Colonic mucosa (tissue), 4 donors: ENCODE measurements around the gene OR52H1. TPM values are rescaled to one million over a fixed set of nuclear protein-coding genes. Genes with fewer than 3 reads are reported as not detected.

ENCODE experiments used
- DNase-seq: peaks from one replicate; pipeline ENCODE4 v3.0.0-alpha.2; 2020
- H3K27ac ChIP-seq: fragments of 200-600 bp; one replicate; pipeline ENCODE4 v1.8.0; 2021
- H3K27me3 ChIP-seq: fragments of 200-600 bp; one replicate; pipeline ENCODE4 v1.8.0; 2021
- H3K36me3 ChIP-seq: fragments of 200-600 bp; one replicate; pipeline ENCODE4 v1.8.0; 2021
- H3K4me1 ChIP-seq: fragments of 200-600 bp; one replicate; pipeline ENCODE4 v1.8.0; 2021; ENCODE audit warnings: mild to moderate bottlenecking
- H3K4me3 ChIP-seq: fragments of 200-600 bp; one replicate; pipeline ENCODE4 v1.8.0; 2021
- H3K9ac ChIP-seq, 2 donors: one replicate each; pipeline ENCODE4 v1.7.0; 2013; ENCODE audit warnings: control low read depth in 2 of 2, low read depth in 2 of 2, low read length in 2 of 2
- H3K9me3 ChIP-seq: fragments of 200-600 bp; one replicate; pipeline ENCODE4 v1.8.0; 2021
- intact Hi-C: fragments of 100-400 bp; cut with DNase I; formaldehyde crosslinking; loops from one replicate; pipeline ENCODE4 v1.14.1; 2022
- total RNA-seq, 2 donors: library from RNA; stranded (reverse); fragmentation: NEBNext Ultra II Directional in 1 of 2; extraction: Animal tissue kit (Norgen Biotek cat#: 25700) in 1 of 2; gene quantifications; one replicate each; pipeline ENCODE4 v1.2.1, GENCODE V29; 2021
- TF ChIP-seq, protein P1 (sequence below): fragments of 200-600 bp; IDR thresholded peaks from one replicate; pipeline ENCODE4 v1.8.0; 2022; ENCODE audit warnings: antibody characterized with exemption, mild to moderate bottlenecking
- donor health status: healthy.
- donor health status: DM: no; HTN: no; CAD: no.
- donor health status: DM: no; HTN: no; CAD: no.

The OR52H1 gene
- total RNA-seq, 2 donors from 2014 or later = not detected

DNA sequence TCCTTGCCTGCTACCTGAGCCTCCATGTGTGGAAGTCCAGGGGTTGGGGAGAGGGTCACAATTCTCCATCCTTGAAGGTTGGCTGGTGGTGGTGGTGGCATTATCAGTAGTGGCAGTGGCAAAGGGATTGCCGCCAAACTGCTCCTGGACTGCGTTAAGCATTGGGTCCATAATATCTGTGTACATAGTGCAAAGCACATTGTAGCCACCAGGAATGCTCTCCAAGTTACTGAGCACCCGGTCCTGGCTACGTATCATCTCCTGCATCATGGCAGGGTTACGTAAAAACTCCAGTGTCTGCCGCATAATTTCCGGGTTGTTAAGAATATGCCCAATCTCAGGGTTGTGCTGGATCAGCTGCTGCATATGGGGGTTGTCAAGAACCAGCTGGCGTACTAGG is 39.7 kb downstream of the OR52H1 start:
- Histone ChIP-seq H3K27ac (no peak overlapping the region), H3K27me3 (no peaks in the 10 kb centered on the region), H3K4me1 (no peaks in the 10 kb centered on the region), H3K9ac (no peak overlapping the region), H3K4me3 (no peak overlapping the region), H3K9me3 (no peaks in the 10 kb centered on the region), H3K36me3 (no peaks in the 10 kb centered on the region)
- TF ChIP-seq, protein P1, sequence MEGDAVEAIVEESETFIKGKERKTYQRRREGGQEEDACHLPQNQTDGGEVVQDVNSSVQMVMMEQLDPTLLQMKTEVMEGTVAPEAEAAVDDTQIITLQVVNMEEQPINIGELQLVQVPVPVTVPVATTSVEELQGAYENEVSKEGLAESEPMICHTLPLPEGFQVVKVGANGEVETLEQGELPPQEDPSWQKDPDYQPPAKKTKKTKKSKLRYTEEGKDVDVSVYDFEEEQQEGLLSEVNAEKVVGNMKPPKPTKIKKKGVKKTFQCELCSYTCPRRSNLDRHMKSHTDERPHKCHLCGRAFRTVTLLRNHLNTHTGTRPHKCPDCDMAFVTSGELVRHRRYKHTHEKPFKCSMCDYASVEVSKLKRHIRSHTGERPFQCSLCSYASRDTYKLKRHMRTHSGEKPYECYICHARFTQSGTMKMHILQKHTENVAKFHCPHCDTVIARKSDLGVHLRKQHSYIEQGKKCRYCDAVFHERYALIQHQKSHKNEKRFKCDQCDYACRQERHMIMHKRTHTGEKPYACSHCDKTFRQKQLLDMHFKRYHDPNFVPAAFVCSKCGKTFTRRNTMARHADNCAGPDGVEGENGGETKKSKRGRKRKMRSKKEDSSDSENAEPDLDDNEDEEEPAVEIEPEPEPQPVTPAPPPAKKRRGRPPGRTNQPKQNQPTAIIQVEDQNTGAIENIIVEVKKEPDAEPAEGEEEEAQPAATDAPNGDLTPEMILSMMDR = no peak
- intact Hi-C loops = no loop called here
- no peak for DNase-seq

DNA sequence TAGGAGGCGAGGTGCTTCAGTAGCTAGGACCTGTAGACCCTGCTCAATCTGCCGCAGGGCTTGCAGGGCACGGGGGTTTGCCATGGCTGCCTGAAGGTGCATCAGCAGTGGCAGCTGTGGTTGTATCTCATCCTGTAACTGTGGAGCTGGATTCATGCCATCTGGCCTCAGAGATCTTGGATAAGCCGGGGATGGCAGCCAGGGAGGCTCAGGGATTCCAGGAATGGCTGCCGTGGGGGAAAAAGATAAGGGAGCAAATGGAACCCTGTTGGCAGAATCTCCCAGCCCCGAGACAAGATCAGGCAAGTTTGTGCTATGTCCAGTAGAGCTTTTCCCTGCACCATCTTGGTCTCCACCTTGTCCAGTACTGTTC is 40.4 kb downstream of the OR52H1 start:
- no peak overlapping the region for H3K9ac ChIP-seq
- no peaks in the 10 kb centered on the region for H3K4me1 ChIP-seq
- H3K27me3 ChIP-seq = no peaks in the 10 kb centered on the region
- no peaks in the 10 kb centered on the region for H3K36me3 ChIP-seq
- TF ChIP-seq, protein P1 = no peak
- H3K4me3 ChIP-seq = no peak overlapping the region
- intact Hi-C loops = no loop called here
- no peak for DNase-seq
- no peak overlapping the region for H3K27ac ChIP-seq
- no peaks in the 10 kb centered on the region for H3K9me3 ChIP-seq

DNA sequence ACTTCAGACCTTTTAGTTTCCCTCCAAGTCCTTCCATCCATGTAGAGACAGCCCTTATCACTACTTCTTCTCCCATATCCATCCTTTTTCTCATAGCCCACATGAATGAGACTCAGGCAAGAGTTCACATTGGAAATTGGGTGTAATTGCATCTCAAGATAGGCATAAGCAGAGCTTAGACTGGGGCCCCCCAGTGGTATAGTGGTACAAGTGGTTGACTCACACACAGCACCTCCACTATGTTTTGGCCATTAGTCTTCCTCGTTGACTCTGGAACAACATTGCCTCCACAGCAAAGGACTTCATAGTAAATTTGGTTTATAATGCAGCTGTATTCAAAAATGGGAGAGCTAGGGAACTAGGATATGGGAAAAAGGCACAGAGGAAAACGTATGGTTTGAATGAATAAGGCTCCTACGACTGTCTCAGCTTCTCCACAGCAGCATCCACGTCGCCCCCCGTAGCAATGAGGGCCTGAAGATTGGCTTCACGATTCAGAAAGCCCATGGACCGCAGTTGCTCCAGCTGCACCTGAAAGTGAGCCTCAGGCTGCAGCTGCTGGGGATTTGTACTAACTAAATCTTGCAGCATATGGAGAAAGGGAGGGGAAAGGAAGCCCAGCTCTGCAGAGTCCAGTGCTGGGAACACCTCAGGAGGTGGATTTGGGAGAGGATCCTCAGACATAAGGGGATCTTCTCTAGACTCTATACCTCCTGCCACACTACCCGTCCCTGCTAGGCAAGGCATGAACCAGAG is 41.0 kb downstream of the OR52H1 start:
- Histone ChIP-seq H3K4me3 (no peak overlapping the region), H3K36me3 (no peaks in the 10 kb centered on the region), H3K4me1 (no peaks in the 10 kb centered on the region), H3K9me3 (no peaks in the 10 kb centered on the region), H3K9ac (no peak overlapping the region), H3K27me3 (no peaks in the 10 kb centered on the region), H3K27ac (no peak overlapping the region)
- DNase-seq = no peak
- intact Hi-C loops = no loop called here
- TF ChIP-seq, protein P1 = no peak

DNA sequence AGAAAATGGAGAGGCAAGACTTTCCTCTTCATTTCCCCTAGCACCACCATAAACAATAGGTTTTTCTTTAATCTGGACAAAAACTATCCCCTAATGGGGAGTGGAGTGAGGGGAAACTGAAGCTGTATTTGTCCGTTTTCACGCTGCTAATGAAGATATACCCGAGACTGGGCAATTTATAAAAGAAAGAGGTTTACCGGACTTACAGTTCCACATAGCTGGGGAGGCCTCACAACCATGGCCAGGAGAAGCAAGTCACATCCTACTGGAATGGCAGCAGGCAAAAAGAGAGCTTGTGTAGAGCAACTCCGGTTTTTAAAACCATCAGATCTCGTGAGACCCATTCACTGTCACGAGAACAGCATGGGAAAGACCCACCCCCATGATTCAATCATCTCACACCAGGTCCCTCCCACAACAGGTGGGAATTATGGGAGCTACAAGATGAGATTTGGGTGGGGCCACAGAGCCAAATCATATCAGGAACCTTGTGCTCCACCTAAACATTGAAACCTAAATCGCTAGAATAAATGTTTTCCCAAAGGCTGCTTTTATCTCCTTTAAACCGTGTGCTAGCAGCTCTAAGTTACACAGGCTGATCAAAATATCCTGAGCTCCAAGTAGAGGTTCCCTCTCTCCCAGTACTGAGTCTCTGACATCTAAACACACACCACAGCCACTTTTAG is 42.8 kb downstream of the OR52H1 start:
- no peaks in the 10 kb centered on the region for H3K36me3 ChIP-seq
- no peak overlapping the region for H3K27ac ChIP-seq
- H3K4me3 ChIP-seq = no peak overlapping the region
- intact Hi-C loops = no loop called here
- no peaks in the 10 kb centered on the region for H3K4me1 ChIP-seq
- no peaks in the 10 kb centered on the region for H3K27me3 ChIP-seq
- no peak overlapping the region for H3K9ac ChIP-seq
- DNase-seq = no peak
- TF ChIP-seq, protein P1 = no peak
- no peaks in the 10 kb centered on the region for H3K9me3 ChIP-seq

DNA sequence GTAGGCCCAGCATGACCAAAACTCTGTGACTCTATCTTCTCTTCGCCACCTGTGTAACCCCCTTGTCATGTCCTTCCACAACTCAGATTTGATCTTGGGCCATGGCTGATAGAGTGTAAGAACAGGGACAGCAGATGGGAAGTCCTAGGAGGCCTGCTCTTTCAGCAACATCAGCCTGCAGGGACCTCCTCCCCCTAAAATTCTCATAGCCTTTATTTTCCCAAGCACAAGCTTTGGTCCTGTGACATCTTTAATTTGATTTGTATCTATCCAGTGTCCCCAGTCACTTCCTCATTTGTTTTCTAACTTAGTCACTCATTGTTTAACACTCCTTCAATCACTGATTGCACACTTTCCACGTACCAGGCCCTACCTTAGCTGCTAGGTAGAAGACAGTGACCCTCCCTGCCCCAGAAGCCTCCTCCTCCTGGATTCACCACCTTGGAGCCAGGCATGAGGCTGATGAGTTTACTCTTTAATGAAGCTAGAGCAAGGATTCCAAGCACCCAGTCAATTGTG is 43.9 kb downstream of the OR52H1 start:
- Histone ChIP-seq H3K27ac (no peak overlapping the region), H3K9ac (no peak overlapping the region), H3K4me3 (no peak overlapping the region), H3K9me3 (no peaks in the 10 kb centered on the region), H3K27me3 (no peaks in the 10 kb centered on the region), H3K36me3 (no peaks in the 10 kb centered on the region), H3K4me1 (no peaks in the 10 kb centered on the region)
- intact Hi-C loops = no loop called here
- TF ChIP-seq, protein P1 = no peak
- DNase-seq = no peak
